OCI-LY3 (cell line): Measurements from ENCODE around the gene CDC45.

Source experiments
- H2AFZ ChIP-seq: fragments of 200-600, 300-600 bp; shearing (Covaris generic); 2 replicates; pipeline ENCODE4 v1.6.0; 2014; ENCODE audit warnings: antibody characterized with exemption, low read depth, low read length
- H3K27ac ChIP-seq: fragments of 200-600, 300-600 bp; sonication (generic); 2 replicates; pipeline ENCODE4 v1.5.1; 2014; ENCODE audit warnings: mild to moderate bottlenecking, low read length, moderate library complexity, mixed read lengths
- H3K27me3 ChIP-seq: fragments of 200-600, 300-600 bp; sonication (generic); 2 replicates; pipeline ENCODE4 v1.6.1; 2014; ENCODE audit warnings: low read depth, low read length, mixed read lengths
- H3K36me3 ChIP-seq: fragments of 200-600, 300-600 bp; sonication (generic); replicated peaks from 2 replicates; pipeline ENCODE3; 2014; ENCODE audit warnings: low read depth, low read length, mixed read lengths
- H3K4me1 ChIP-seq: fragments of 300-600, 200-600 bp; sonication (generic); 2 replicates; pipeline ENCODE4 v1.6.1; 2014; ENCODE audit warnings: low read length, mixed read lengths
- H3K4me2 ChIP-seq: fragments of 200-600, 300-600 bp; sonication (generic); 2 replicates; pipeline ENCODE4 v1.6.1; 2014; ENCODE audit warnings: low read length, mixed read lengths
- H3K4me3 ChIP-seq: fragments of 300-600, 200-600 bp; sonication (generic); 2 replicates; pipeline ENCODE4 v1.5.1; 2014; ENCODE audit warnings: antibody characterized with exemption, mild to moderate bottlenecking, low read length, moderate library complexity
- H3K79me2 ChIP-seq: fragments of 300-600, 200-600 bp; shearing (Covaris generic); 2 replicates; pipeline ENCODE4 v1.6.1; 2014; ENCODE audit warnings: mild to moderate bottlenecking, low read length, mixed read lengths
- H3K9ac ChIP-seq: fragments of 300-600, 200-600 bp; shearing (Covaris generic); 2 replicates; pipeline ENCODE4 v1.6.0; 2014; ENCODE audit warnings: mild to moderate bottlenecking, low read length, moderate library complexity
- H3K9me3 ChIP-seq: fragments of 200-600, 300-600 bp; shearing (Covaris generic); 2 replicates; pipeline ENCODE4 v1.6.1; 2014; ENCODE audit warnings: low read length, mixed read lengths; ENCODE audit not compliant: insufficient read depth
- H4K20me1 ChIP-seq: fragments of 200-600, 300-600 bp; sonication (generic); 2 replicates; pipeline ENCODE4 v1.6.1; 2016; ENCODE audit warnings: low read length, mixed read lengths; ENCODE audit not compliant: insufficient read depth
- CTCF ChIP-seq: fragments of 200-600, 300-600 bp; sonication (generic); IDR thresholded peaks from 2 replicates; pipeline ENCODE4 v1.5.1; 2014; ENCODE audit warnings: antibody characterized with exemption, low read length, low read depth
- EZH2phosphoT487 ChIP-seq: fragments of 200-600 bp; shearing (Covaris generic); IDR thresholded peaks from 2 replicates; pipeline ENCODE4 v1.6.1; 2018; ENCODE audit warnings: antibody characterized with exemption, mixed run types, low read depth

Gene CDC45

GRCh38 chr22:19525116-19525660 is 45.5 kb downstream of the CDC45 start:
- Histone ChIP-seq H2AFZ (no peak overlapping the region), H3K4me1 (peaks cover 10% of the 10 kb centered on the region), H3K9me3 (no peaks in the 10 kb centered on the region), H4K20me1 (no peaks in the 10 kb centered on the region), H3K9ac (no peak overlapping the region), H3K27ac (no peak overlapping the region), H3K36me3 (peaks cover 3% of the 10 kb centered on the region), H3K4me3 (no peak overlapping the region), H3K4me2 (no peak overlapping the region), H3K27me3 (0 out of 2 replicates have a peak, but pooled peaks cover 8% of the 10 kb centered on the region), H3K79me2 (no peaks in the 10 kb centered on the region)
- TF ChIP-seq CTCF = no peak
- TF ChIP-seq EZH2phosphoT487 = no peak

- TF ChIP-seq EZH2phosphoT487 (no peak), CTCF (no peak)
- Histone ChIP-seq H3K4me2 (no peak overlapping the region), H4K20me1 (no peaks in the 10 kb centered on the region), H3K9ac (no peak overlapping the region), H3K79me2 (no peaks in the 10 kb centered on the region), H3K9me3 (no peaks in the 10 kb centered on the region), H3K27me3 (0 out of 2 replicates have a peak, but pooled peaks cover 8% of the 10 kb centered on the region), H3K27ac (no peak overlapping the region), H3K4me1 (peaks cover 10% of the 10 kb centered on the region), H2AFZ (no peak overlapping the region), H3K36me3 (peaks cover 3% of the 10 kb centered on the region), H3K4me3 (no peak overlapping the region)
Observed at GRCh38 chr22:19525666-19526065, 45.9 kb downstream of the CDC45 start.

GRCh38 chr22:19526076-19526701 is 46.5 kb downstream of the CDC45 start:
- Histone ChIP-seq H4K20me1 (no peaks in the 10 kb centered on the region), H3K27ac (no peak overlapping the region), H3K4me1 (peaks cover 10% of the 10 kb centered on the region), H3K4me2 (no peak overlapping the region), H2AFZ (no peak overlapping the region), H3K36me3 (peaks cover 3% of the 10 kb centered on the region), H3K4me3 (no peak overlapping the region), H3K9me3 (no peaks in the 10 kb centered on the region), H3K27me3 (peaks cover 12% of the 10 kb centered on the region; the same call in 1 of the 2 replicates), H3K79me2 (no peaks in the 10 kb centered on the region), H3K9ac (no peak overlapping the region)
- TF ChIP-seq CTCF (no peak), EZH2phosphoT487 (no peak)

- Histone ChIP-seq H4K20me1 (no peaks in the 10 kb centered on the region), H3K4me2 (no peak overlapping the region), H3K4me1 (peaks cover 10% of the 10 kb centered on the region), H3K79me2 (no peaks in the 10 kb centered on the region), H3K36me3 (peaks cover 2% of the 10 kb centered on the region), H3K27me3 (peaks cover 12% of the 10 kb centered on the region; the same call in 1 of the 2 replicates), H3K9me3 (no peaks in the 10 kb centered on the region), H2AFZ (no peak overlapping the region), H3K9ac (no peak overlapping the region), H3K4me3 (no peak overlapping the region), H3K27ac (no peak overlapping the region)
- TF ChIP-seq EZH2phosphoT487 = no peak
- TF ChIP-seq CTCF = no peak
Observed at GRCh38 chr22:19526702-19527111, 47.0 kb downstream of the CDC45 start.
